ENCODE measurements around the gene CDKL1.

DNA sequence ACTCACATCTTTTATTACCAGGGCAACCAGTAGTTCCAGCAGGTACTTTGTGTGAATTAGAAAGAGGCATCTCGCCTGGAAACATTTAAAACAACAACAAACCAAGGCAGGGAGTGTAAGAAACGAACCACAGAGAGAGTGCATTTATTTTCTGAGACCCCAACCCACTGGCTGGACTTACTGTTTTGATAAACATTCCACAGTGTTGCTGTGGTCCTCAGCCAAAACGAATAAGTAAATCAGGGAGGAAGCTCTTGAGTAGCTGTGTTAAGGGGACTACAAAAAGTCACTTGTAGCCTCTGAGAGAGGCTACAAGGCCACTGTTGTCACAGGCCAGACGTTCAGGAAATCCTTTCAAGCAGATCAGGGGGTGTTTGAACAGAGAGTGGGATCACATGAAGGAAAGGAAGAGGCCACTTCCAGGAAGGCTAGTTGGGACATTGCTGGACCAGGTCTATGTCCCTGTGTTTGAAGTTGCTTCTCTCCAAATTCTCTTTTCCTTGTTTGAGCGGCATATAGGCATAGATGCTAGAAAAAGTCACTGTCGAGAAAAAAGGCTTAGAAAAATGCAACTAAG is 50.7 kb downstream of the CDKL1 start:
- TF ChIP-seq RAD21 (IDR thresholded peaks at IDR 0.05; ENCODE audit: low read depth) (no peak), TCF12 (IDR thresholded peaks at IDR 0.05; ENCODE audit: low read depth) (no peak), CREB1 (IDR thresholded peaks at IDR 0.05; ENCODE audit: low read depth) (no peak), TAF1 (IDR thresholded peaks at IDR 0.05; ENCODE audit: low read depth) (no peak), EP300 (IDR thresholded peaks at IDR 0.05; ENCODE audit: borderline replicate concordance) (no peak), NFIC (IDR thresholded peaks at IDR 0.05) (no peak), CEBPB (IDR thresholded peaks at IDR 0.05) (no peak)
- TF ChIP-seq, protein P1, sequence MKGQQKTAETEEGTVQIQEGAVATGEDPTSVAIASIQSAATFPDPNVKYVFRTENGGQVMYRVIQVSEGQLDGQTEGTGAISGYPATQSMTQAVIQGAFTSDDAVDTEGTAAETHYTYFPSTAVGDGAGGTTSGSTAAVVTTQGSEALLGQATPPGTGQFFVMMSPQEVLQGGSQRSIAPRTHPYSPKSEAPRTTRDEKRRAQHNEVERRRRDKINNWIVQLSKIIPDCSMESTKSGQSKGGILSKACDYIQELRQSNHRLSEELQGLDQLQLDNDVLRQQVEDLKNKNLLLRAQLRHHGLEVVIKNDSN (IDR thresholded peaks at IDR 0.05), result no peak
- TF ChIP-seq, protein P2, sequence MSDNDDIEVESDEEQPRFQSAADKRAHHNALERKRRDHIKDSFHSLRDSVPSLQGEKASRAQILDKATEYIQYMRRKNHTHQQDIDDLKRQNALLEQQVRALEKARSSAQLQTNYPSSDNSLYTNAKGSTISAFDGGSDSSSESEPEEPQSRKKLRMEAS (IDR thresholded peaks at IDR 0.05), result no peak
- TF ChIP-seq, protein P3, sequence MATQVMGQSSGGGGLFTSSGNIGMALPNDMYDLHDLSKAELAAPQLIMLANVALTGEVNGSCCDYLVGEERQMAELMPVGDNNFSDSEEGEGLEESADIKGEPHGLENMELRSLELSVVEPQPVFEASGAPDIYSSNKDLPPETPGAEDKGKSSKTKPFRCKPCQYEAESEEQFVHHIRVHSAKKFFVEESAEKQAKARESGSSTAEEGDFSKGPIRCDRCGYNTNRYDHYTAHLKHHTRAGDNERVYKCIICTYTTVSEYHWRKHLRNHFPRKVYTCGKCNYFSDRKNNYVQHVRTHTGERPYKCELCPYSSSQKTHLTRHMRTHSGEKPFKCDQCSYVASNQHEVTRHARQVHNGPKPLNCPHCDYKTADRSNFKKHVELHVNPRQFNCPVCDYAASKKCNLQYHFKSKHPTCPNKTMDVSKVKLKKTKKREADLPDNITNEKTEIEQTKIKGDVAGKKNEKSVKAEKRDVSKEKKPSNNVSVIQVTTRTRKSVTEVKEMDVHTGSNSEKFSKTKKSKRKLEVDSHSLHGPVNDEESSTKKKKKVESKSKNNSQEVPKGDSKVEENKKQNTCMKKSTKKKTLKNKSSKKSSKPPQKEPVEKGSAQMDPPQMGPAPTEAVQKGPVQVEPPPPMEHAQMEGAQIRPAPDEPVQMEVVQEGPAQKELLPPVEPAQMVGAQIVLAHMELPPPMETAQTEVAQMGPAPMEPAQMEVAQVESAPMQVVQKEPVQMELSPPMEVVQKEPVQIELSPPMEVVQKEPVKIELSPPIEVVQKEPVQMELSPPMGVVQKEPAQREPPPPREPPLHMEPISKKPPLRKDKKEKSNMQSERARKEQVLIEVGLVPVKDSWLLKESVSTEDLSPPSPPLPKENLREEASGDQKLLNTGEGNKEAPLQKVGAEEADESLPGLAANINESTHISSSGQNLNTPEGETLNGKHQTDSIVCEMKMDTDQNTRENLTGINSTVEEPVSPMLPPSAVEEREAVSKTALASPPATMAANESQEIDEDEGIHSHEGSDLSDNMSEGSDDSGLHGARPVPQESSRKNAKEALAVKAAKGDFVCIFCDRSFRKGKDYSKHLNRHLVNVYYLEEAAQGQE (IDR thresholded peaks at IDR 0.05; ENCODE audit: low read depth), result no peak
